ENCODE measurements around the gene MSMP. TPM values are rescaled to one million over a fixed set of nuclear protein-coding genes. Genes with fewer than 3 reads are reported as not detected.

Gene MSMP
- total and polyA plus RNA-seq, 9 of the 15 experiments (the other 6 are each of a cell fraction or from before 2014, with no cell fraction given), result 0.60 TPM; not detected in 8

- no peak for TF ChIP-seq AFF4 (CRISPR knock-in tag; IDR thresholded peaks at IDR 0.05)
- TF ChIP-seq HINFP (tag; conservative IDR thresholded peaks at IDR 0.05; ENCODE audit: low read depth), result no peak
- TF ChIP-seq ETS2 (tag; IDR thresholded peaks at IDR 0.05; ENCODE audit: borderline replicate concordance, poor library complexity, severe bottlenecking), result no peak
- no peak for TF ChIP-seq BRD4 (IDR thresholded peaks at IDR 0.05)
- no peak; the same call in 1 of the 2 replicates for TF ChIP-seq LARP7 (IDR thresholded peaks at IDR 0.05)
- TF ChIP-seq RBM17 (IDR thresholded peaks at IDR 0.05; ENCODE audit: borderline replicate concordance, low read depth, low read length), result no peak
- no peak for TF ChIP-seq ZC3H11A (IDR thresholded peaks at IDR 0.05; ENCODE audit: low read depth, low read length)
- no peak for TF ChIP-seq CTCFL (IDR thresholded peaks at IDR 0.05; ENCODE audit: borderline replicate concordance, insufficient read depth, low read depth, low read length, poor library complexity, severe bottlenecking)
- TF ChIP-seq WHSC1 (IDR thresholded peaks at IDR 0.05; ENCODE audit: low read length), result no peak
Measured at GRCh38 chr9:35728041-35728971, 25.8 kb downstream of the MSMP start (continued).

All from K562 (cell line).